ENCODE data around the gene PROSER3. TPM values are rescaled to one million over a fixed set of nuclear protein-coding genes. Genes with fewer than 3 reads are reported as not detected.

Gene PROSER3
- polyA plus RNA-seq, 1 experiment = 5.2 TPM

- DNase-seq (ENCODE audit: low read depth, low spot score) = no peak
- ChIA-PET POLR2A (no interaction called here), CTCF (no interaction called here)
- no peak for TF ChIP-seq CTCF (IDR thresholded peaks at IDR 0.05; ENCODE audit: low read depth, low read length)
- no peaks in the 10 kb centered on the region for H3K9me3 ChIP-seq (ENCODE audit: control insufficient read depth, insufficient read depth, low read length)
- peak overlapping the region; percentile 72 for H3K4me3 ChIP-seq (ENCODE audit: low read depth, low read length)
- H3K27ac ChIP-seq (ENCODE audit: low read depth, low read length) = no peak overlapping the region
- no peaks in the 10 kb centered on the region for H3K27me3 ChIP-seq (ENCODE audit: control insufficient read depth, insufficient read depth, low read length)
These were observed 18.3 kb downstream of the PROSER3 start for GRCh38 chr19:35776102-35776788.

GRCh38 chr19:35777086-35777841, 19.3 kb downstream of the PROSER3 start:
- Histone ChIP-seq H3K4me3 (ENCODE audit: low read depth, low read length) (no peak overlapping the region), H3K27ac (ENCODE audit: low read depth, low read length) (no peak overlapping the region), H3K9me3 (ENCODE audit: control insufficient read depth, insufficient read depth, low read length) (no peaks in the 10 kb centered on the region), H3K27me3 (ENCODE audit: control insufficient read depth, insufficient read depth, low read length) (no peaks in the 10 kb centered on the region)
- no peak for TF ChIP-seq CTCF (IDR thresholded peaks at IDR 0.05; ENCODE audit: low read depth, low read length)
- DNase-seq (ENCODE audit: low read depth, low spot score) = no peak
- ChIA-PET POLR2A (no interaction called here), CTCF (no interaction called here)

GRCh38 chr19:35777961-35778360, 20.0 kb downstream of the PROSER3 start:
- POLR2A ChIA-PET = no interaction called here
- CTCF ChIA-PET = no interaction called here

GRCh38 chr19:35779033-35779432, 21.1 kb downstream of the PROSER3 start:
- ChIA-PET CTCF (no interaction called here), POLR2A (no interaction called here)
- no peak for DNase-seq (ENCODE audit: low read depth, low spot score)
- H3K27ac ChIP-seq (ENCODE audit: low read depth, low read length) = no peak overlapping the region
- no peaks in the 10 kb centered on the region for H3K27me3 ChIP-seq (ENCODE audit: control insufficient read depth, insufficient read depth, low read length)
- no peak for TF ChIP-seq CTCF (IDR thresholded peaks at IDR 0.05; ENCODE audit: low read depth, low read length)
- no peak overlapping the region for H3K4me3 ChIP-seq (ENCODE audit: low read depth, low read length)
- H3K9me3 ChIP-seq (ENCODE audit: control insufficient read depth, insufficient read depth, low read length) = no peaks in the 10 kb centered on the region

More at GRCh38 chr19:35777961-35778360, 20.0 kb downstream of the PROSER3 start:
- no peak for DNase-seq (ENCODE audit: low read depth, low spot score)
- TF ChIP-seq CTCF (IDR thresholded peaks at IDR 0.05; ENCODE audit: low read depth, low read length) = no peak
- H3K9me3 ChIP-seq (ENCODE audit: control insufficient read depth, insufficient read depth, low read length) = no peaks in the 10 kb centered on the region
- no peak overlapping the region for H3K27ac ChIP-seq (ENCODE audit: low read depth, low read length)
- H3K4me3 ChIP-seq (ENCODE audit: low read depth, low read length) = no peak overlapping the region
- H3K27me3 ChIP-seq (ENCODE audit: control insufficient read depth, insufficient read depth, low read length) = no peaks in the 10 kb centered on the region

GRCh38 chr19:35780058-35780457, 22.1 kb downstream of the PROSER3 start:
- ChIA-PET CTCF (no interaction called here), POLR2A (no interaction called here)
- Histone ChIP-seq H3K4me3 (ENCODE audit: low read depth, low read length) (no peak overlapping the region), H3K9me3 (ENCODE audit: control insufficient read depth, insufficient read depth, low read length) (no peaks in the 10 kb centered on the region), H3K27ac (ENCODE audit: low read depth, low read length) (no peak overlapping the region), H3K27me3 (ENCODE audit: control insufficient read depth, insufficient read depth, low read length) (no peaks in the 10 kb centered on the region)
- TF ChIP-seq CTCF (IDR thresholded peaks at IDR 0.05; ENCODE audit: low read depth, low read length) = no peak
- DNase-seq (ENCODE audit: low read depth, low spot score) = no peak
